GM18520 (cell line): Measurements from ENCODE around the gene C2orf49.

ENCODE experiments used
- ATAC-seq: cut with Tn5 transposase; IDR thresholded peaks from one replicate; pipeline ENCODE4 v1.9.1; 2021; ENCODE audit not compliant: unreplicated experiment

C2orf49 gene

DNA sequence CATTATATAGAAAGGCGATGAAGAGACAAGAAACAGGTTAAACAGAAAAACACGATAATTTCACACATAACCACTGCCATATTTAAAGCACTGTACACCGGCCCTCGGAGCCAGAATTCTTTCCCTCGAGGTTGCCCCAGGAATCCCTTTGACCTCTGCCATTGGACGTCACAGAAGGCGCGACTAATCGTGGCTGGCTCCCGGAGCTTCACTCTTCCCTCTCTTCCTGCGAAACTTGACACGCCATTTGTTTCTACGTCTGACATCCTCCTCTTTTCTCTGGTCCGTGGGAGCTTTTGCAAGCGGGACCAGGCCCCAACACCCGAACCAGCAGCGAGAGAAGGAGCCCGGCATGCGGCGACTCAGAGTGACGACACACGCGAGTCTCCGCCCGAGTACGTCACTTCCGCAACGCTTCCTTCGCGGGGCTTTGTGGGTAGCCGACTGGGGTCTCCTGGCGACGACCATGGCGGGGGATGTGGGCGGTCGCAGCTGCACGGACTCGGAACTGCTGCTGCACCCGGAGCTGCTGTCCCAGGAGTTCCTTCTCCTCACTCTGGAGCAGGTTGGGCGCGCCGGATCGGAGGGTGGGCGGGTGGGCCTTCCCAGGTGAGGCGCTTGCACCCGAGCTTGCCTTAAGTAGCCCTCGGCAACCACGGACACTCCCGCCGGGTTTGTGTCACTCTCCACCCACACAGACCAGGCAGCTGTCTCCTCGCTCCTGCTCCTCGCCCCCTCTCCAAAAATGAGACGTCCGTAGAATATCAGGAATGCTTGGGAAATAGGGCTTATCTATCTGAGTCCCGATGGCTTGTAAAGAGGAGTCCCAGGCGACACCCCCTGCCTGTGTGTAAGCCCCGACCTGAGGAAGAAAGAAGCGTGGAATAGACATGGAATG lies at the start of gene C2orf49:
TSS of gene C2orf49 (plus strand) at position 419 of the 898 bp plus-strand sequence. CDS start at position 467, 48 bp downstream.
- ATAC-seq, result peak; percentile 73

GRCh38 chr2:105287692-105288091 lies 49.6 kb upstream of the C2orf49 start:
- no peak for ATAC-seq

DNA sequence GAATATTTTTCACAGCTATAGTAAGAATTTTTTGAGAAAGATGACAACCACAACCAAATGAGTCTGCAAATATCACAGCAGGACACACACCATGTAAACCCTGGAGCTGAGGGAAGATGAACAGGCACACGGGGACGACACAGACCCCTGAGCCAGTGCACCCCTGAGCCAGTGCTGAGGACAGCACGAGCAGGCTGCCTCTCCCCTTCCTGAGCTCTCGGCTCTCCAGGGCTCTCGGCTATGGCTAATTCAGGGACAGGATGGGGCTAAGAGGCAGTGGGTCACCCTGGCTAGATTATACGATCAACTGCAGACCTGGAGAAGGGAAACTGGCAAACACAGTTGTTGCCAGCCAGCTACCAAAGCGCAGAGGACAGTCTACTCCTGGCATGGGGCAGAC lies 49.2 kb upstream of the C2orf49 start:
- no peak for ATAC-seq

GRCh38 chr2:105290981-105291660 lies 46.2 kb upstream of the C2orf49 start:
- ATAC-seq, result no peak

- ATAC-seq, result no peak
Measured at GRCh38 chr2:105291981-105292380, 45.4 kb upstream of the C2orf49 start.

GRCh38 chr2:105294046-105294445 lies 43.3 kb upstream of the C2orf49 start:
- no peak for ATAC-seq

GRCh38 chr2:105294844-105295481 lies 42.4 kb upstream of the C2orf49 start:
- ATAC-seq, result no peak

- no peak for ATAC-seq
Measured at GRCh38 chr2:105296017-105296611, 41.2 kb upstream of the C2orf49 start.

- ATAC-seq, result no peak
Measured at GRCh38 chr2:105297216-105297615, 40.1 kb upstream of the C2orf49 start.

DNA sequence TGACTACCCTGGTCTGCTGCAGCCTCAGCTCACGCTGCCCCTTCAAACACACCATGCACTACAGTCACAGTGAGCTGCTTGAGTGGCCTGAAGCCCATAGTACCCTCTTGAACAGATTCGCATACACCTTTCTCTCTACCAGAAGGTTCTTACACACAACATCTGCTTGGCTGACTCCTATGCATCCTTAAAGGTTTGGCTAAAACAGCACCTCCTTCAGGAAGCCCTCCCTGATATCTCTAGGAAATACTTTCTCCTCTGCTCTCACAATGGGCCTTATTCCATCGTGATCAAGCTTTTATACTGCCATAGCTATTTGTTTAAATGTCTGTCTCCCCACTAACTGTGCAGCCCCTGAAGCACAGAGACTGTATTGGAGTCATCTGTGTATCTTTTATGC lies 39.3 kb upstream of the C2orf49 start:
- no peak for ATAC-seq

DNA sequence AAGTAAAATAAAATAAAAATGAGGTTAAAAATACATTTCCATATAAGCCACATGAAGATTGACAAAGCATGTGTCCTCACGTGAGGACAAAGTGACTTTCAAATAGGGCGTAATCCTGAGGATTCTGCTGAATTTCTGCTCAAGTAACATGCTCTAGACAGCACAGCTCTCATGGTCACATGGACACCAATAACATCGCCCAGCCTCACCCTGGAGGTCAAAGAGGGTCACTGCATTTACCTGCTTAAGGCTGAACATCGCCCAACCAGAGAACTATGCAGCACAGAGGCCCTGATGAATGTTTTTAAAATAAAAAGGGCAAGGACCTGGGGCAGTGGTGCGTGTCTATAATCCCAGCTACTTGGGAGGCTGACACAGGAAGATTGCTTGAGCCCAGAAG lies 38.0 kb upstream of the C2orf49 start:
- no peak for ATAC-seq

GRCh38 chr2:105301646-105302045 lies 35.7 kb upstream of the C2orf49 start:
- no peak for ATAC-seq

GRCh38 chr2:105307146-105307545 lies 30.2 kb upstream of the C2orf49 start:
- no peak for ATAC-seq

- ATAC-seq, result no peak
Measured at GRCh38 chr2:105307550-105307949, 29.8 kb upstream of the C2orf49 start.

DNA sequence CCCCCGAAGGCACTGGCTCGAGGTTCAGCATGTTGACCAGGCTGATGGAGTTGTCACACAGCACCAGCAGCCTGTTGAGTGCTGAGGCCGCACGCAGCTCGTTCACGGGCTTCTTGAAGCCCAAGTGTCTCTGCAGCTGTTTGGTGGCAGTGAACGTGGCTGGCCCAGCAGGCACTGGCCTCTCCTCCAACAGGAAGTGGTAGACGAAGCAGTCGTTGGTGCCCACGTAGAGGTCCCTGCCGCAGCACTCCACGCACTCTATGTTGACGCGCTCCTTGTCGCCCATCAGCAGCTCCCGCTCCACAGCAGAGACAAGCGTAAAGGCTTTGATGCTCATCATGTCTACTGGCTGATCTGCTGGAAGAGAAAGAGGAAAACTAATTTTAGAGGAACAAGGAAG lies 29.4 kb upstream of the C2orf49 start:
- ATAC-seq, result no peak

DNA sequence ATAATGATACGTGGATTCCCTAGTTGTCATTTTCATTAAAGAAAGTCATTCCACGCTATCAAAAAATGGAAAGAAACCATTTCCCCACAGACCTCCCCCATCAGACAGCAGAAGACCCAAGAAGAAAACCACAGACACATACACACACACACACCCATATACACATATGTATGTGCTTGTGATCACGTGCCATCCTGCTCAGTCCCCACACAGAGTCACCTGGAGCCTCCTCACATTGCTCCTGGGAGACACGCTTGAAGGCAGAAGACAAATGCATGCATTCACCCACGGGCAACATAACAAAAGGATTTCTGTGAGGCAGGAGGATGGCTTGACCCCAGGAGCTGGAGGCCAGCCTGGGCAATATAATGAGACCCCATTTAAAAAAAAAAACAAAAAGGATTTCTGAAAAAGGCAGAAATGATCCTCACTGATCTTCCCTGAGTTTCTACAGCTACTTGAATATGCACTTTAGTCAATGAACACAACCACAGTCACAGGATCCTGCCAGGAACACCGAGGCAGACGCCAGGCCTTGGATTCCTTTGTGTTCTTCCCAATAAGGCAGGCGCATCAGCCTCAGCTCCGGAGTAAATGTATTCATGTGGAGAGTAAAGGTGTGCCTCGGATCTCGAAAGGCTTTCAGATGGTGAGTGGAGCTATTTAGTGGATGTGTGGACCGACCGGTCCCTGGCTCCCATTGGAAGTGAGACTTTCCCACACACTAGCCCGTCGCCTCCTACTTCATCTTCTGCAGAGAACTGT lies 28.8 kb upstream of the C2orf49 start:
- ATAC-seq, result no peak

DNA sequence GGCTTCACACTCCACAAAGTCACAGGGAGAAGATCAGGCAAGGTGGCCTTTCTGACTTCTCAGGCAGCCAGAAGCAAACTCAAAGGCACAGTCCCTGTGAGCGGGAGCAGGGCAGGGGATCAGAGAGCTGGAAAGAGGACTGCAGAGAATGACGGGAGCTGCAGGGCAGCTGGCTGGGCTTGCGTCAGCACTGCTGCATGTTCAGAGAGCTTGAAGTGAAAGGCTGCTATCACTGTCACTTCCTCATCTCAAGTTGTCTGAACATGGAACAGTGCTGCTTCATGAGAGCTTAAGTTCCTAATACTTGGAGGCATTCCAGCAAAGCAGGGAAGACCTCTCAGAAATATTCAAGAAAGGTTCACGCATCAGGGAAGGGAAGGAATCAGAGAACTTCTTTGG lies 28.2 kb upstream of the C2orf49 start:
- no peak for ATAC-seq

DNA sequence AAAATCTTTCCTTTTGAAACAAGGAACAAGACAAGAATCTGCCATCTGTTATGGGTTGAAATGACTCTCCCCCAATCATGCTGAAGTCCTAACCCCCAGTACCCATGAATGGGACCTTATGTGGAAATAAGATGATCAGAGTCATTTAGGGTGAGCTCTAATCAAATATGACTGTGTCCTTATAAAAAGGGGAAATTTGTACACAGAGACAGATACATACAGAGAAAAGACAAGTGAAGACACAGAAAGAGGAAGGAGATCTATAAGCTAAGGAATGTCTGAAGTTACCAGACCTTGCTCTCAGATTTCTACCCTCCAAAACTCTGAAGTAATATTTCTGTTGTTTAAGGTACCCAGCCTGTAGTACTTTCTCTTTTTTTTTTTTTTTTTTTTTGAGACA lies 23.5 kb upstream of the C2orf49 start:
- ATAC-seq, result no peak

GRCh38 chr2:105315314-105315713 lies 22.0 kb upstream of the C2orf49 start:
- ATAC-seq, result peak; percentile 71

- no peak for ATAC-seq
Measured at GRCh38 chr2:105317937-105318336, 19.4 kb upstream of the C2orf49 start.
